HG03135 (cell line): Measurements from ENCODE around the gene ITGB7.
"Not testable (repeated sequence)": the region's sequence is repeated elsewhere in the genome, so short reads cannot be mapped to it uniquely, and the experiment has no call there.

Source experiments
- ATAC-seq: cut with Tn5 transposase; IDR thresholded peaks from one replicate; pipeline ENCODE4 v1.9.1; 2021; ENCODE audit warnings: mild to moderate bottlenecking, moderate library complexity; ENCODE audit not compliant: unreplicated experiment

Gene ITGB7

DNA sequence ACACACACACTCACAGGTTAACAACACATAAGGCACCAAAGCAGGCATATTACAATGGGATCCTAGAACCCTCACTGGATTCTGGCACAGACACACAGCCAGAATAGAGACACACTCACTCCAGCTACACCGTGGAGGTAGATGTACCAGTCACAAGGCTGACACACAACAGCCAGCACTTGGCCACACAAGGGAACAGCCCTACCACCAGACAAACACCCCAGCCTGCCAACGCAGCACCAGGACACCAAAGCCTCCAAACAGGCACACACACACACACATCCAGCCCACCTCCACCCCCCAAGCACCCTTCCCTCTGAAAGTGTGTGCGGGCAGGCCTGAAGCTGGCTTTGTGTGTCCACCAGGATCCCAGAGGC is 10.9 kb upstream of the ITGB7 start:
- ATAC-seq: no peak

DNA sequence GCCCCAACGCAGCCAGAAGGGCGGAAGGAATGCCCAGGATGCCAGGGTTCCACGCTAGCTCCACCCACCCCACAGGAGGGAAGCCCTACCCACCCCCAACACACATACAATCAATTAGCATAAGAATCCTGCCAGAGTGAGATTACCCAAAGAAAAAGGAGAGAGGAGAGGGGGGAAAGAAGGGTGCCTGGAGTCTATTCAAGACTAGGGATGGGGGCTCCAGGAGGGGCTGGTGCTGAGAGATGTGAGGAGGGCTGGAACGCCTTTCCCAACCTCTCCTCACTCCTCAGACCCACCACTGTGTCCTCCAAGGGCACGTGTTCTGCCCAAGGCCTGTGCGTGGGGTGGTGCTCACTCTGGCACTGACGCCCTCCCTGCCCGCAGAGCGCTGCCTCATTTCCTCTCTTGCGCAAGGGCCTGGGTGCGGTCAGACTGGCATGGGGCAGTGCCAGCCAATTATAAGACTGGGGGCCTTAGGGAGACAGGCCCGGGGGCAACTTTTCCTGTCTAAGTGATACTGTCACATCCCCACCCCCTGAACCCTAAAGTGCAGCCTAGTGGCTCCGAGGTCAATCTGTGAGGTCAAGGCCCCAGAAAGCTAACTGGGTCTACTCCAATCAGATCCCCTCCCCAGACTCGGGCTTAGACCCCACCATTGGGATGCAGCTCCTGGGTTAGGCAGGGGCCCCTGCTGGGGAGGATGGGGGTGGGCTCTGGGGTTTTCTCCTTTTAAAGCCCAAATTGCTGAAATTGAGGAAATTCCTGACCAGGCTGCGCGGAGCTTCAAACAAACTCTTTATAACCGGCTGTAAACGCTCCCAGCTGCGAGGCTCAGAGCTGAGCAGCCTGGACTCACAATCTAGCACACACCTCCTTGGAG is 10.2 kb upstream of the ITGB7 start:
- no peak for ATAC-seq

DNA sequence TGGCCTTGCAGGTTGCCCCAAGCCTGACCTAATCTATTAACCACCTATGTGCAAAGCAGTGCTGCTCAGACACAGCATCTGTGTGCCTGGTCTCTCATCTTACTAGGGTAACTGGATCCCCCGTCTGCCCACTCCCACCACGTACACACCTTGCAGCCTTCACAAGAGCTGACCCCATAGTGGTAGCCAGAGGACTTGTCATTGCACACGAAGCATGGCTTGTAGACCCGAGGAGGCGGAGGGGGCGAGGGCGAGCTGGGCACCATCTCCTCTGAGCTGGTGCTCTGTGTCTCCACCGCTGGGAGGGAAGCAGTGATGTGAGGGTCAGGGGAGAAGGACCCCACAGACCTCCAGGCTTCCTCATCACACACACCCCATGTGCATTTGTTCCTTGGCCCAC is 8.4 kb upstream of the ITGB7 start:
- ATAC-seq: no peak

DNA sequence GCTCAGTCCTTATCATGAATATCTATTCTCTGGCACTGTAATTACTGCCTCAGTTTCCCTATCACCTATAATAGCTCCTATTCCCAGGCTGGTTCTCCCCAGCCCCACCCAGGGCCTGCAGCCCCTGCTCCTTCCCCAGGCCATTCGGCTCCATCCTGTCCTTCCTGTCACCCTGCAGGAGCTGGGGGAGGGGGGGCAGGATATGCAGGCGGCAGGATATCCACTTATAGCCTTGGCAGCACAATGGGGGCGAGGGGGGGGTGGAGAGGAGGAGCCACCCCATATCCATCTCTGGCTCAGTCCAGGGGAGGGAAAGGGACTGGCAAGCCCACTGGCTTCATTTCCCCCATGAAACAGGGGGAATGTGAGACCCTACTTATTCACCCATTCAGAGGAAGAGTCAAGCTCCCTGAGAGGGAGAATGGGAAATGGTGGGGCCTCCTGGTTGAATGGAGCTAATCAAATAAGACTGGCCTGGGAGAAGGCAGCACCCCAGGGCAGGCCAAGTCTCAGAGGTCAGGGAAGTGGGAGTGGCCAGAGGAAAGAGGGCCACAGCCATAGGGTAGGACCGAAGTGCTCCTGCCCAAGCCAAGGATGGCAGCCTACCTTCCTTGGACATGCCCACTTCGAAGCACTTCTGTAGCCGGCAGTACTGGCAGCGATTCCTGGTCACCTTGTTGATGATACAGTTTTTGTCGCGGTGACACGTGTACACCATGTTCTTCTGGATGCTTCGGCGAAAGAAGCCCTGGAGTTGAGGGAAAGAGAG is 7.8 kb upstream of the ITGB7 start:
- ATAC-seq: no peak

DNA sequence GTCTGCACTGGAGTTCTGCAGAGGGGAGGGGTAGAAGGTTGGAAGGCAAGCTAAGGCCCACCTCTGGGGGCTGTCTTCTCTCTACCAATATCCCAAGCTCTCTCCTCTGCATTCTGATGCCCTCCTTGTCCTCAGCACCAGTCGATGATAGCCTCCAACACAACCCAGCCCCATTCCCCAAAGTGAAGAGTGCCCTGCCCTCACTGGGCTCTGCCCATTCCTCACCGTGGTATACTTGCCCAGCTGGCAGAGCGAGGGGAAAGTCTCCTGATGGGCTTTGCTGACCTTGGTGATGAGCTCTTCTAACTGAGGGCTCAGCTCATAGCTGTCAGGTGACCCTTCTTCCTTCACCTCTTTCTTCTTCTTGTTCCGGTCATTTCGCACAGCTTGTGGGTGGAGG is 7.2 kb upstream of the ITGB7 start:
- ATAC-seq: no peak

DNA sequence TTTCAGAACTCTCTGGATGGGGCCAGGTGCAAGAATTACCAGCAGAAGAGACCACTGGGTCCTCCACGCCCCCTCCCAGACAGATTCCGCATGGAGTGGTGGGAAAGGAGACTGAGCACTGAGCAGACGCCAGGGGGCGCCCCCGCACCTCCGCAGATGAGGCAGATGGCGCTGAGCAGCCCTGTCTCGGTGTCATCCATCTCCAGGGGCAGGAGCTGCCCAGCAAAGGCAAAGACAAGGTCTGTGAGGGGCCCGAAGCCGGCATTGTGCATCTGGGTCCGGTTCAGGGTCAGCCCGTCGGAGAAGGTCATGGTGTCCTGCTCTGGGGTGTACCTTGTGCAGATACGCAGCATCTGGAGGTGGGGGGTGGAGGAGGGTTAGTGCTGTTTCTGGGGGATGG is 6.3 kb upstream of the ITGB7 start:
- peak; percentile 47 for ATAC-seq

DNA sequence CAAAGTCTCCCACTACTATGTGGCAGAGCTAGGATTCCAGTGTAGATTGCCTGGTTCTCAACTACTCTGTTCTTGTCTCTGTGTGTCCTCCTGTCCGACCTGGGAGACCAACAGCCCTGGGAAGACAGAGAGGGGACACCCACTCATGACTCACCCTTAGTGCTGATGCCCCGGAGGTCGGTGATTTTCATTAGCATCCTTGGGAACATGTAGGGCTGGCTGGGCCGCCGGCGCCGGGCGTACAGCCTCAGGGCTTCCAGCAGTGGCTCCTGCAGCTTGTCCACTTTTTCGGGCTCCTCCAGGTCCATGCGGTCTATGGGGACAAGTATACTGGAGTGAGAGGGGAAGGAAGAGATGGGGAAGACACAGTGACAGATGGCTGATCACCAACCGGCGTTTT is 5.9 kb upstream of the ITGB7 start:
- no peak for ATAC-seq

DNA sequence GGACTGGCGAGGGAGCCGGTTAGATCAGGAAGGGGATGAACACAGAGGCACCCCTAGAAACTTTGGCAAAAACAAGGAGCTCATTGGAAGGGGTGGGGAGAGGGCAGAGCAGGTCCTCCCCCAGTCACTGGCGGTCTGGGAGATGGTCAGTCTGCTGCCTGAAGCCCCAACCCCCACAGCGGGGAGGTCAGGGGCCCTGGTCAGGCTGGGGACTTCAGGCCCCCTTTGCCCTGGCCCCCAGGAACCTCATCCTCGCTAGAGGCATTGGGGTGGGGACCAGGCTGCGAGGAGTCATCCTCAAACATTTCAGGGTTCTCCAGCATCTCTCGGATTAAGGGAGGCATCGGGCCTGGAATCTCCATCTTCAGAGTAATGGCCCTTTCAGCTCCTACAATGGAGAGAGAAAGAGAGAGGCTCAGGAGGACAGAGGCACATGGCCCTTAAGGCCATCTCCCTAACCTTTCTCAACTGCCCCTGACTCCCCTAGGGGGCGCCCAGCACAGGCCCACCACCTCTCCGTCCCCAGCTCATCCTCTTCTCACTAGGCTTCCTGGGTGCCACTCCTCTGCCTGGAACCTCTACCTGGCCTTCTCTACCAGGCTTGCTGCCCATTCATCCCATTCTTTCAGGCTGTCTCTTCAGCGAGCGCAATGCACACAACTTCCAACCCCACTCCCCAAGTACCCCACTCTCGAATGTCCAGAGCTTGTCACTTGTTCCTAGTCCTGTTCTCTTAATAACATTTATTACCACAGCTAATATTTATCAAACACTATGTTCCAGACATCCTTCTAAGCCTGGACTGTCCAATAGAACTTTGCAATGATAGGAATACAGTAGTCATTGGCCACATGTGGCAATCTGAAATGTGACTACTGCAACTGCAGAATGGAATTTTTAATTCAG is 4.7 kb upstream of the ITGB7 start:
- ATAC-seq: no peak

DNA sequence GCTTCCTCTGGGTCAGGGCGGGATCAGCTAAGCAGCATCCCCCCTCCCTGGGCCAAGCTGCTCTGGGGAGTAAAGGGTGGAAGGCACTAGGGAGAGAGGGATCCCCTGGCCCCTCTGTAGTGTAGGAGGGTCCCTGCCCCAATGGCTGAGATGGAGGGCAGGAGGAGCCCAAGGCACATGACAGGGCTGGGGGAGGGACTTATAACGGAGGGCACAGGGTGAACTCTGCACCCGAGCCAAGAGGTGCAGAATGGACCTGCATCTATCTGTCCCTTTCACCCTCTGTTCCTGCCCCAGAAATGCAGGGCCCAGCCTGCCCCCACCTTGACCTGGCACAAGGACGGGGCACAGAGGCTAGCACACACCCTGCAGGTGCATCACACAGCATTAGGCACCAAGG is 3.8 kb upstream of the ITGB7 start:
- ATAC-seq: no peak

DNA sequence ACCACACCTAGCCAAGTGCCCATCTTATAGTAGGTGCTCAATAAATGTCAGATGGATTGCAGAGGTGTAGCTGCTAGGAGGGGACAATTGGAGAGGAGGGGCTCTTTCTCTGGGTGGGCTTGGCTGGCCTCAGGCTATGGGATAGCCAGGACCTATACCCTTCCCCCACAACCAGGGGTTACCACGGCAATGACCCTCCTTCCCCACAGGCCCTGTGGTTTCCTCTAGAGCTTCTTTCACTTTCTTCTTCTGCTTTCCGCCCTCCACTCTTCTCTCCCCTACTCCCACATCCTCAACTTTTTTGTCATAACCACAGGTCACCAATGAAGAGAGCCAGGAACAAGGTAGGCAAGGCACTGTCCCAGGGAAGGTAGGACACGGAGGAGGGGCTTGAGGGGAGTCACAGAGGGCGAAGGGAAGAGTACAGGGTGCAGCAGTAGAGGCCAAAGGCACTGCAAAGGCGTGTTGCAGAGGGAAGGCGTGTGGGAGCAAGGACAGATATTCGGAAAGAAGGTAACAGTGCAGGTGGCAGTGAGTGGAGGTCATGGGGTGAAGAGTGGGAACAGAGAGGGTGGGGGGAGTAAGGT is 1.9 kb upstream of the ITGB7 start:
- no peak for ATAC-seq

DNA sequence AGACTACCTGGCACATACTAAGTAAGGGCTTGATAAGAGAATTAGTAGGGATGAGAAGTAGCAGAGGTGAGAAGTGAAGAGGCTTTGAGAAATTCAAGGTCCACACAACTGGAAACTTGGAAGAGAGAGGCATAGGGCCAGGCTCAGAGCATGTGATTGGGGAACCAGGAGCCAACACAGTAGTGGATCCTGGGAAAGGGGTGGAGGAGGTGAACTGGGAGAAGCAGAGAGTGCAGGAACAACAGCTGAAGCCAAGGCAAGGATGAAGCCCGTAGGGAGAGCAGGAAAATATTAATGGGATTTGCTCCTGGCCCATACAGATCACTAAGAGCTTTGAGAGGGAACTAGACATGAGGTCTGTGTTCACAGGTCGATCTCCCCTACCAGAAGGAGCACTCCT is 1.4 kb upstream of the ITGB7 start:
- ATAC-seq: no peak

DNA sequence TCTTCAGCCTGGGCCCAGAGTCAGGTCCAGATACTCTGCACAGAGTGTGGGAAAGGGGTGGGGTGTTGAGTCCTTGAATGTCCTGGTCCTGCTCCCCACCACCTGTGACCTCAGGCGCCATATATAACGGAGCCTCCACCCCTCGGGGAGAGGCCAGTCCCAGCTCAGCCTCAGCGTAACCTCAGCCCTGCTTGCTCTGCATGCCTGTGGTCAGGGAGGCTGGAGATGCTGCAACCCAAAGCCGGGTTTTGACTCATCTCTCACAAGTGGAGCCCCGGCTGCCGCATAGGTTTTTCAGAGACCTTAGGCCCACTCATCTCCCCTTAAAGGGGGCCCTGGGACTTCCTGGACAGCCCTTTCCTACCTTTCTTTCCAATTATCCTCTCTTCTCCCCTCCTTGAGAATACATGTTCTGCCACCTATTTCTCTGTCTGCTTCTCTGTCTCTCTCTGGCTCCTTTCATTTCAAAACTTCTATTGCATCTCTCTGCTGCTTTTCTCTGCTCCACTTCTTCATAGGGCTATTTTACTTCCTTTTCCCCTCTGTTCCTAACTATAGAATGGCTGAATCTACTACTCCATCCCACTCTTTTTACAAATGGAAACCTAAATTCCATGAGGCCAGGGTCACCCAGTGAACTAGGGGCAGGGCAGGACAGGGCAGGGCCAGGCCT is 1.2 kb downstream of the ITGB7 start:
- ATAC-seq: peak; percentile 50

DNA sequence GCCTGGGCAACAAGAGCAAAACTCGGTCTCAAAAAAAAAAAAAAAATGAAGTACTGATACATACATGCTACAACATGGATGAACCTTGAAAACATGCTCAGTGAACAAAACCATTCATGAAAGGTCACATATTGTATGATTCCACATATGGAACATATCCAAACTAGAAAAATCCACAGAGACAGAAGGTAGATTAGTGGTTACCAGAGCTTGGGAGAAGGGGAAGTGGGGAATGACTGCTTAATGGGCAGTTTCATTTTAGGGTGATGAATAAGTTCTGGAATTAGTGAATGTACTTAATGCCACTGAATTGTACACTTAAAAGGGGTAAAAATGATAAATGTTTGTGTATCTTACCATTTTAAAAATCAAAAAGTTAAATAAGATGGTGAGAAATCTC is 2.7 kb downstream of the ITGB7 start:
- no peak for ATAC-seq

DNA sequence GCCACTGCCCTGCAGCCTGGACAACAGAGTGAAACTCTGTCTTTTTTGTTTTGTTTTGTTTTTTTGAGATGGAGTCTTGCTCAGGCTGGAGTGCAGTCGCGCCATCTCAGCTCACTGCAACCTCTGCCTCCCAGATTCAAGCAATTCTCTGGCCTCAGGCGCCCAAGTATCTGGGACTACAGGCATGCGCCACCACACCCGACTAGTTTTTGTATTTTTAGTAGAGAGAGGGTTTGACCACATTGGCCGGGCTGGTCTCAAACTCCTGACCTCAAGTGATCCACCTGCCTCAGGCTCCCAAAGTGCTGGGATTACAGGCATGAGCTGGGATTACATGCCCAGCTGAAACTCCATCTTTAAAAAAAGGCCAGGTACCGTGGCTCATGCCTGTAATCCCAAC is 4.7 kb downstream of the ITGB7 start:
- ATAC-seq: not testable (repeated sequence)

DNA sequence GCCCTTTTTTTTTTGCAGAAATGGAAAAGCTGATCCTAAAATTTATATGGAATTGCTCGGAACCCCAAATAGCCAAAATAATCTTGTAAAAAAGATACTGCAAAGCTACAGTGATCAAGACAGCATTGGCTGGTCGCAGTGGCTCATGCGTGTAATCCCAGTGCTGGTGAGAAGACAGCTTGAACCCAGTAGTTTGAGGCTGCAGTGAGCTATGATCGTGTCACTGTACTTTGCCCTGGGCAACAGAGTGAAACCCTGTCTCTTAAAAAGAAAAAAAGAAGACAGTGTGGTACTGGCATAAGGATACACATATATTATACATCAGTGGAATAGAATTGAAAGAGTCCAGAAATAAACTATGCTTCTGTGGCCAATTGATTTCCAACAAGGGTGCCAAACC is 5.4 kb downstream of the ITGB7 start:
- ATAC-seq: no peak

DNA sequence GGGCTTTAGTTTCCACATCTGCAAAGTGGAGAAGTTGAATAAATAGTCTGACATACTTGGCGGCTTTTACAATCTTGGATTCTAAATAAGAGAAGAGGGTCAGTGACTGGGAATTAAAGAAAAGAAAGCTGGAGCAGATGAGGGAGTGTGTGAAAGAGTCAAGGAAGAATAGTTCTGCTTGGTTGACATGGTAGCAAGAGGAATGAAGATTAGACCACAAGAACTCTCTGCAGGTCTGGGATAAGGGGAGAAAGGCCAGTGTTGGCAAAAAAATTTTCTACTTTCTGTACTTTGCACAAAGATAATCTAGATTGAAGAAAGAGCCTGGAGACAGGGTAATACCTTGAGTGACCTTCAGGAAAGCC is 5.9 kb downstream of the ITGB7 start:
- ATAC-seq: no peak

DNA sequence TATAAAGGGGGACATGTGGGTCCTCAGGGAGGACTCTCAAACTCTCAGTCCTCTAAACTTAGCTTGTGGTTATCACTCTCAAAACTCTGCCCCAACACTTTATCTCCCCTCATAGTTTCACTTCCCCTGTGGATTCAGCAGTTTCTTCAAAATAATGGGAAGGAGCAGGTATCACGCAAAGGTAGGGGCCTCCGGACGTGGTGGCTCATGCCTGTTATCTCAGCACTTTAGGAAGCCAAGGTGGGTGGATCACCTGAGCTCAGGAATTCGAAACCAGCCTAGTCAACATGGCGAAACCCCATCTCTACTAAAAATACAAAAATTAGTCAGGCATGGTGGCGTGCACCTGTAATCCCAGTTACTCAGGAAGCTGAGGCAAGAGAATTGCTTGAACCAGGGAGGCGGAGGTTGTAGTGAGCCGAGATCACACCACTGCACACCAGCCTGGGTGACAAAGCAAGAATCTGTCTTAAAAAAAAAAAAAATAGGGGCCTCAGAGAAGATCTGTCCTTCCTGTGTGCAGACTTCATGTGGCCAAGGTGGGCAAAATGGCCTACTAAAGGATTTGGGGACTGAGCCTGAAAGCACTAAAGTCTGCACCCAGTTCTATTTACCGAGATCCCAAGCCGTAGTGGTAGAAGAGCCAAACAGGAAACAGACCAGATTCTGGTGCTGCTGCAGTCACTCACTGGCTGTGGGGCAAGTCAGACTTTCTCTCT is 6.4 kb downstream of the ITGB7 start:
- ATAC-seq: no peak

DNA sequence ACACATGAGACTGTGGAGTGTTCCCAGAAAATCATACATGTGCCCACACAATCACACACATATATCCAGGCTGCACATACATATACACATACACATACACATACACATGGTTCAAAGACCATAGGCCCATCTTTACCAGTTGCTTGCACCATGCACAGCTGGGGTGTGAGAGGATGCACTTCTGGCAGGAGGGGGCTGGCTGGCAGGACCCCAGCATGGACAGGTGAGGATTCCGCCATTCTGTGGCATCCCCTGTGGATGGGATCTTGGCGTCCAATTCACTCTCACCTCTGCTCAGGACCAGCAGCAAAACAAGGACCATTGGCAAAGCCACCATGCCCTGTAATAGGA is 7.0 kb downstream of the ITGB7 start:
- ATAC-seq: no peak

DNA sequence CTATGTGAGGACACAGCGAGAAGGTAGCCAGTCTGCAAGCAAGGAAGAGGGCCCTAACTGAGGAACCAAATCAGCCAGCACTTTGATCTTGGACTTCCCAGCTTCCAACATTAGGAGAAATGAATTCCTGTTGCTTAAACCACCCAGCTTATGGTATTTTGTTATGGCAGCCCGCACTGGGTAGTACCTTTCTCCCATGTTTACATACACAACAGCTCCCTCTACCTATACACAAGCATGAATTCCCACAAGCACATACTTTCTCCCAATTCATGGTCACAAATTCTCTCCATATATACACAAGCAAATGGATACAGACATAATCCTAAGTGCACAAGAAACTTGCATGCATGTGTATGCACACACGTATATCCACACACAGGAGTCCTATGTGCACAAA is 7.4 kb downstream of the ITGB7 start:
- no peak for ATAC-seq
